ENCODE data around the gene CC2D1B.

DNA sequence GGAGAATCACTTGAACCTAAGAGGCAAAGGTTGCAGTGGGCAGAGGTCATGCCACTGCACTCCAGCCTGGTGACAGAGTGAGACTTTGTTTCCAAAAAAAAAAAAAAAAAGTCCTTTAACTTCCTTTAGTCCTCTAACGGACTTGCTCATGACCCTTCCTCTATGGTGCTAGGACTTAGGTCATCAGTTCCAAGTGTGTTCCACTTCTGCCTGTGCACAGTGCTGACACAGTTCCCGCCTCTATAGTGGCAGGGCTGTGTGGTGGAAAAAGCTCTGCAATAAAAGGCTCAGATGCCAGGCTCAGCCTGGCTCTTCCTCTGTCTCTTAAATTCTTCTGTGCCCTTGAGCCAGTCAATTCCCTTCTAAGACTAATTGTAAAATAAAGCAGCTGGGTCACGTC is 22.0 kb downstream of the CC2D1B start:
- TF ChIP-seq, protein P1, sequence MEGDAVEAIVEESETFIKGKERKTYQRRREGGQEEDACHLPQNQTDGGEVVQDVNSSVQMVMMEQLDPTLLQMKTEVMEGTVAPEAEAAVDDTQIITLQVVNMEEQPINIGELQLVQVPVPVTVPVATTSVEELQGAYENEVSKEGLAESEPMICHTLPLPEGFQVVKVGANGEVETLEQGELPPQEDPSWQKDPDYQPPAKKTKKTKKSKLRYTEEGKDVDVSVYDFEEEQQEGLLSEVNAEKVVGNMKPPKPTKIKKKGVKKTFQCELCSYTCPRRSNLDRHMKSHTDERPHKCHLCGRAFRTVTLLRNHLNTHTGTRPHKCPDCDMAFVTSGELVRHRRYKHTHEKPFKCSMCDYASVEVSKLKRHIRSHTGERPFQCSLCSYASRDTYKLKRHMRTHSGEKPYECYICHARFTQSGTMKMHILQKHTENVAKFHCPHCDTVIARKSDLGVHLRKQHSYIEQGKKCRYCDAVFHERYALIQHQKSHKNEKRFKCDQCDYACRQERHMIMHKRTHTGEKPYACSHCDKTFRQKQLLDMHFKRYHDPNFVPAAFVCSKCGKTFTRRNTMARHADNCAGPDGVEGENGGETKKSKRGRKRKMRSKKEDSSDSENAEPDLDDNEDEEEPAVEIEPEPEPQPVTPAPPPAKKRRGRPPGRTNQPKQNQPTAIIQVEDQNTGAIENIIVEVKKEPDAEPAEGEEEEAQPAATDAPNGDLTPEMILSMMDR (IDR thresholded peaks at IDR 0.05), result no peak
- TF ChIP-seq POLR2A (IDR thresholded peaks at IDR 0.05; ENCODE audit: low read depth) (no peak), EP300 (IDR thresholded peaks at IDR 0.05) (no peak)

Data from esophagus muscularis mucosa (tissue), 4 donors.